ENCODE results near the gene C11orf86.
"Not testable (repeated sequence)": the region's sequence is repeated elsewhere in the genome, so short reads cannot be mapped to it uniquely, and the experiment has no call there.

The C11orf86 gene

GRCh38 chr11:66989360-66989759 is 14.3 kb downstream of the C11orf86 start:
- not testable (repeated sequence) for DNase-seq (ENCODE audit: low spot score)

GRCh38 chr11:66992041-66992440 is 16.9 kb downstream of the C11orf86 start:
- DNase-seq (ENCODE audit: low spot score) = no peak

GRCh38 chr11:66996609-66997273 is 21.6 kb downstream of the C11orf86 start:
- no peak for DNase-seq (ENCODE audit: low spot score)

GRCh38 chr11:66999555-66999954 is 24.5 kb downstream of the C11orf86 start:
- no peak for DNase-seq (ENCODE audit: low spot score)

- DNase-seq (ENCODE audit: low spot score) = no peak
Observed at GRCh38 chr11:67001332-67001731, 26.2 kb downstream of the C11orf86 start.

- no peak for DNase-seq (ENCODE audit: low spot score)
Observed at GRCh38 chr11:67002297-67002913, 27.3 kb downstream of the C11orf86 start.

- DNase-seq (ENCODE audit: low spot score) = no peak
Observed at GRCh38 chr11:67002921-67003411, 27.9 kb downstream of the C11orf86 start.

- DNase-seq (ENCODE audit: low spot score) = not testable (repeated sequence)
Observed at GRCh38 chr11:67005200-67005599, 30.1 kb downstream of the C11orf86 start.

- no peak for DNase-seq (ENCODE audit: low spot score)
Observed at GRCh38 chr11:67006029-67006884, 31.2 kb downstream of the C11orf86 start.

GRCh38 chr11:67007126-67007525 is 32.0 kb downstream of the C11orf86 start:
- DNase-seq (ENCODE audit: low spot score) = no peak

- no peak for DNase-seq (ENCODE audit: low spot score)
Observed at GRCh38 chr11:67010296-67010905, 35.3 kb downstream of the C11orf86 start.

GRCh38 chr11:67013511-67014045 is 38.5 kb downstream of the C11orf86 start:
- DNase-seq (ENCODE audit: low spot score) = no peak

- no peak for DNase-seq (ENCODE audit: low spot score)
Observed at GRCh38 chr11:67014343-67014742, 39.2 kb downstream of the C11orf86 start.

GRCh38 chr11:67015048-67015447 is 39.9 kb downstream of the C11orf86 start:
- DNase-seq (ENCODE audit: low spot score) = no peak

GRCh38 chr11:67016550-67016949 is 41.4 kb downstream of the C11orf86 start:
- no peak for DNase-seq (ENCODE audit: low spot score)

GRCh38 chr11:67020949-67021348 is 45.8 kb downstream of the C11orf86 start:
- DNase-seq (ENCODE audit: low spot score) = no peak

- DNase-seq (ENCODE audit: low spot score) = no peak
Observed at GRCh38 chr11:67022341-67022933, 47.3 kb downstream of the C11orf86 start.

GRCh38 chr11:67022961-67023956 is 48.2 kb downstream of the C11orf86 start, which contains the start of gene SYT12:
Gene SYT12 (plus strand): TSS chr11:67023134. CDS start chr11:67030145, 7,011 bp downstream.
- DNase-seq (ENCODE audit: low spot score) = no peak

GRCh38 chr11:67023957-67024353 is 48.9 kb downstream of the C11orf86 start:
- DNase-seq (ENCODE audit: low spot score) = no peak

- DNase-seq (ENCODE audit: low spot score) = no peak
Observed at GRCh38 chr11:67024410-67024809, 49.3 kb downstream of the C11orf86 start.
